GM21447 (cell line): Measurements from ENCODE around the gene PCA3.

ENCODE experiments used
- ATAC-seq: cut with Tn5 transposase; IDR thresholded peaks from one replicate; pipeline ENCODE4 v1.9.1; 2021; ENCODE audit not compliant: unreplicated experiment

PCA3 gene

DNA sequence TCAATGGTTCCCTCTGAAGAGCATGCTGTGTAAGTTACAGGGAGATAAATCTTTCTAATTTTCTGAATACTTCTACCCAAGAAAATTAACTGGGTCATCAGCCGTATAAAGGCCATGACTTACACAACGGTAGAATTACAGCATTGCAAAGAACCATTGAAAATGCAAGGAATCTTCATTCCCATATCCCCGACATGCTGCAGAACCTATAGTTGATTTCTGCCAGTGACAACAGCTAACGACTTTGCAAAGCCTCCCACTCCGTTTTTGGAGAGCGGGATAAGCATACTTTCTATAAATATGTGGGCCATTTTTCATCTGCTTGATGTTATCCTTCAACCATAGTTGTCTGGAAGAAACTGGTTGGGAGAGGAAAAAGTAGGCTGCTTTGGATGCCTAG, 56.2 kb downstream of the PCA3 start:
- no peak for ATAC-seq

DNA sequence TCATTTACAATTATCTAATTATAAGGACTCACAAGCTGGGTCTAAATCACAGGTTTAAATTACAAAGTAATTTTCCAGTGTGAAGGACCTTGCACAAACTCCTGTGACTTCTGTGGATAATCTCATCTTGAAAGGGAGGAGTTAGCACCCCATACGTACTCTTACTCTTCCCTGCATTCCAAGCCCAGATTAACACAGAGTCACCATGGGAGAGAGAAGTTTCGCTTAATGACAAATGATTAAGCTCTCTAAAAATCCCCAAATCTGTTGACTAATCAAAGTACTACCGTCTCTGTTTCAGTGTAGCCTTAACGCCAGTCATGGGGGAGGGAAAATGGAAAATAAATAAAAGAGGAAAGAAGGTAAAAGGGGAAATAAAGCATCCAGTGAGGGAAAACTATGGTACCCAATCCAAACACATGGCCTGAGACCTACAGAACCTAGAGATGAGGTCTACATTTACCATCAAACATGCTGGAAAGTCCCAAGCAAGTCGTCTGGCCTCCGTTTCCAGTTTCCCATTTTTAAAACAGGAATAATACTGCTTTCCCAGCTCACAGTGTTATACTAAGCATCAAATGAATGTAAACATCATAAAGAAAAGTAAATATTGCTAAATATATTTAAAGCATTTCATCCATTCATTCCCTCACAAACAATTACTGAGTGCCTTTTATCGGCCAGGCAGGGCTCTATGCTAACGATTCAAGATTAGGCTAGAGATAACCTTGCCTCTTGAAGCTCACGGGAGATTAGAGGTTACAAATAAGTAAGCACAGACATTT, 63.2 kb downstream of the PCA3 start:
- ATAC-seq: no peak

DNA sequence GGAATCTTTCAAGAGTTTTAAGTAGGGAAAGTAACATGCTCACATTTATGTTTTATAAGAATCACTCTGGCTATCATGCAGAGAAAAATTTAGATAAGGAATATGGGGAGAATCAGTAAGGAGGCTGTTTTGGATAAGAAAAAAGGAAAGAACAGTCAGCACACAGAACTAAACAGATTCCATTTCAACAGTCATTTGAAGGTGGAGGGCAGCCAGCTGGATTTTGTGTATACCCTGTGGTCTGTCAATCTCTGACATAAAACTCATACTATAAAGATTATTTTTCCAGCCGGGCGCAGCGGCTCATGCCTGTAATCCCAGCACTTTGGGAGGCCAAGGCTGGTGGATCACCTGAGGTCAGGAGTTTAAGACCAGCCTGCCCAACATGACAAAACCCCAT, 64.2 kb downstream of the PCA3 start:
- no peak for ATAC-seq

DNA sequence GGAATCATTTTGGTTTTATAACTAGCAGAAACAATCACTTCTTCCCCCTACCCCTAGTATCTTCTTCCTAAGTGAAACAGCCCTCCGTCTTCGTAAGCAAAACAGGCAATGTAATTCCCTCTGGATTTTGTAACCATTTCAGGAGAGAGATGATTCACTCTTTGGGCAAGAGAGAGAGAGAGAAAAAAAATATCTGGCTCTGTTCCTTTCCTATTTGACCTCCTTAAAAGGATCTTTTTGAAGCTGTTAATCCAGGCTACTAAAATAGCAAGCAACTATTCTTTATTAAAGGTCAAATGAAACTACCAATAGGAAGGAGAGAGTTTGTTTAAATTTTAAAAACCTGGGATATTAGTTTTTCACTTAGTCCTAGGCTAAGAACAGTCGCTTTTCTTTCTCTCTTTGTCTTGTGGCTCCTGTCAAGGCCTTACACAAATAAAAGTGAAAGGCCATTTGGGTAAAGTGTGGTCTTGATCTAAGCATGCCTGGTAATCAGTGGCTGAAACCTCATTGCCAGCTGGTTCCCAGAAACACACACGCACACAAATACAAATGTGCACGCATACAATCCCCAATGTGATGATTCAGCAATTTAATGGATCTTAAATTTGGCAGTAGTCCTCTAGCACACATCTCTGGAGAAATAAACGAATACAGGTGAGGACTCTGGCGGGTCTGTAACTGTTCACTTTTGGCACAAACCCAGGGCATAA, 71.5 kb downstream of the PCA3 start:
- no peak for ATAC-seq
